NB4 (cell line): ENCODE results near the gene LGALS8.

ENCODE experiments used
- POLR2A ChIP-seq: IDR thresholded peaks from 2 replicates; pipeline ENCODE4 v1.6.1; 2011; ENCODE audit warnings: mild to moderate bottlenecking; ENCODE audit not compliant: insufficient read length; ENCODE audit errors: extremely low read depth
- TF ChIP-seq, protein P1 (sequence below): IDR thresholded peaks from one replicate; pipeline ENCODE4 v1.5.1; 2012; ENCODE audit warnings: low read depth, low read length

DNA sequence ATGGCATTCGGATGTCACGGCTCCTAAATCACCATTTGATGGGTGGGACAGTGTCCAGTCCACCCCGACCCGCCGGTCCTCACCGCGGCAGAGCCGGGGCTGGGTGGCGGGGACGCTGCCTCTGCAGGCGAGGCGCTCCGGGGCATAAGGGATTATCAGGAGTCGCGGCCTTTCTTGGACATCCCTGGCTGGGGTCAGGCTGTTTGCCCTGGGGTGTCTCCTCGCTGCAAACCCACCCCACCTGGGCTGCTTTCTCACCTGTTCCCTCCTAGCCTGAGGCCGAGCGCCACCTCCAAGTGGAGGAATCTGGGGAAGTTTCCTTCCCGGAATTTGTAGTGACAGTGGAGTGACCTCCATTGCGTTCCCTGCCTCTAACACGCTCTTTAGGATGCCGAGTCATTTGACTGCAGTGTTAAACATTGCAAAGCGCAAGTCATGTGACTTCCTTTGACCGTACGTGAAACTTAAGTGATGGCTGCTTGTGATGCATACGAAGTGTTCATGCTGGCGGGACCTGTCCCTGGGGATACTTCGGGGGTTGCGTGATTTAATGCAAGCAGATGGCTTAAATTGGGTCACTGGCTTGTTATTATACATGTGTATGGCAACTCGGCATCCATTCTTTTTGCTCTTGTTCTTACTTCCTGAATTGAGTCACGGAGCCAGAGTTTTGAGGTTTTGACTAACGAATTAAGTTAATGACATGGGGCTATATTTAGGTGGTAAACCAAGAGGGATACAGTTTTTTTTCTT is 536 bp downstream of the LGALS8 start:
- TF ChIP-seq POLR2A: no peak
- TF ChIP-seq, protein P1, sequence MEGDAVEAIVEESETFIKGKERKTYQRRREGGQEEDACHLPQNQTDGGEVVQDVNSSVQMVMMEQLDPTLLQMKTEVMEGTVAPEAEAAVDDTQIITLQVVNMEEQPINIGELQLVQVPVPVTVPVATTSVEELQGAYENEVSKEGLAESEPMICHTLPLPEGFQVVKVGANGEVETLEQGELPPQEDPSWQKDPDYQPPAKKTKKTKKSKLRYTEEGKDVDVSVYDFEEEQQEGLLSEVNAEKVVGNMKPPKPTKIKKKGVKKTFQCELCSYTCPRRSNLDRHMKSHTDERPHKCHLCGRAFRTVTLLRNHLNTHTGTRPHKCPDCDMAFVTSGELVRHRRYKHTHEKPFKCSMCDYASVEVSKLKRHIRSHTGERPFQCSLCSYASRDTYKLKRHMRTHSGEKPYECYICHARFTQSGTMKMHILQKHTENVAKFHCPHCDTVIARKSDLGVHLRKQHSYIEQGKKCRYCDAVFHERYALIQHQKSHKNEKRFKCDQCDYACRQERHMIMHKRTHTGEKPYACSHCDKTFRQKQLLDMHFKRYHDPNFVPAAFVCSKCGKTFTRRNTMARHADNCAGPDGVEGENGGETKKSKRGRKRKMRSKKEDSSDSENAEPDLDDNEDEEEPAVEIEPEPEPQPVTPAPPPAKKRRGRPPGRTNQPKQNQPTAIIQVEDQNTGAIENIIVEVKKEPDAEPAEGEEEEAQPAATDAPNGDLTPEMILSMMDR: no peak
